Choroid plexus epithelial cell (primary cell): ENCODE data around the gene S100A16.

Experiments
- DNase-seq: peaks from one replicate; pipeline ENCODE4 v3.0.0-alpha.2; 2010; ENCODE audit warnings: low read depth
- H3K4me3 ChIP-seq: 2 replicates; pipeline ENCODE4 v1.5.1; 2011; ENCODE audit warnings: low read depth, mild to moderate bottlenecking, control low read depth, low read length, moderate library complexity
- CTCF ChIP-seq: conservative IDR thresholded peaks from 2 replicates; pipeline ENCODE4 v1.5.1; 2011; ENCODE audit warnings: low read depth, mild to moderate bottlenecking, control low read depth, inconsistent platforms, low read length, moderate library complexity

Gene S100A16

GRCh38 chr1:153616144-153616916 is 3.4 kb upstream of the S100A16 start, which contains the start of gene S100A14:
Gene S100A14 (minus strand): TSS chr1:153616325. CDS start chr1:153615858, 467 bp downstream.
- TF ChIP-seq CTCF = no peak
- no peak for DNase-seq
- no peak within 1 kb of the TSS for H3K4me3 ChIP-seq

DNA sequence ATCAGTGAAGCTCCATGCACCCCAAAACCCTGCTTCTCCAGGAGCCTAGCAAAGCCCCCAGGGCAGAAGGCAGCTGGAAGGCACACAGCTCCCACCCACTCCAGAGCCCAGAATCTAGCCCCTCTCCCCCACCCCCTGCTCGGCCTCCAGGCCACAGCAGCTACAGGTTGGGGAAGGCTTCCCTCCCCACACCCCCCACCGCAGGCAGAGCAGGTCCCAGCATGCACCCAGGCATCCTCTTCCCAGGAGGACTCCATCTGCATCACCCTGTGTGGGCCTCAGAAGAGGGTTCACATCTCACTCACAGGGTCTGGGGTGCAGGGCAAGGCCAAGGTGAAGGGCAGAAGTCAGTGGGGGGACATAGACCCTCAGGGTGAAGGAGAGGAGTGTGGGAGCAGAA is 2.5 kb upstream of the S100A16 start:
- no peak for DNase-seq
- no peak for TF ChIP-seq CTCF
- H3K4me3 ChIP-seq = no peak overlapping the region

DNA sequence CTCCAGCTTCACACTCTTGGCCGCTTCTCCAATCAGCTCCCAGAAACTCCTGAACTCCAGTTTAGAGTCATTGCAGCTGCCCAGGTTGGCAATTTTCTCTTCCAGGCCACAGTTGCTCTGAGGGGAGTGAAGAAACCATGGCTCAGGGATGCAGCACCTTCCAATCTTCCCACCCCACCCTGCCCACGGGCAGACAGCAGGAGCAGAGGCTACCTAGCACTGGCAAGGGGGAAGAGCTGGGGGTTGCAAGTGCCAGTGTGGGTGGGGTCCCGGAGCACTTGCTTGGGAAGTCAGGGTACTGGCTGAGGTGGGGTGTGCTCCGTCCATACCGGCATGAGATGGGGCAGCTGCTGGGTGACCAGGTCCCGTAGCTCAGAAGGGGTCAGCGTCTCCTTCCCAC is 2.0 kb upstream of the S100A16 start:
- TF ChIP-seq CTCF = no peak
- DNase-seq = no peak
- H3K4me3 ChIP-seq = no peak overlapping the region

- no peak for DNase-seq
- TF ChIP-seq CTCF = peak; percentile 31
- H3K4me3 ChIP-seq = no peak overlapping the region
These were observed 1.4 kb upstream of the S100A16 start for GRCh38 chr1:153614189-153614900.

DNA sequence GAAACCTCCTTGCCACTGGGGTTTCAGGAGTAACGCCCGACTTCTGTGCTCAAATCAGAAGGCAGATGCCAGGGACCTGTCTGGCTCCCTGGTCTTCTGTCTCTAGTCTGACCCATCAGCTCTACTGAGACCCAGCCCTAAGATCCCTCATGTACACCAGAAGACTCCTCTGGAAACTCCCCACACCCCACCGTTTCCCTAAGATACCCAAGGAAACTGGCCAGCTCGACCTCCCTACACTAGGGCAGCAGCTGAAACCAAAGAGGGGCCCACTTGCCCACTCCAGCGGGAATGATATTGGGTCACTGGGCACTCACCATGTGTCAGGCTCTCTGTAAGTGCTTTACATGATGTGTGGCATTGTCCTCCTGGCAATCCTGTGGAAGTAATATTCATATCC is 469 bp upstream of the S100A16 start:
- H3K4me3 ChIP-seq = no peak overlapping the region
- TF ChIP-seq CTCF = no peak
- no peak for DNase-seq

- no peak for TF ChIP-seq CTCF
- H3K4me3 ChIP-seq = peak overlapping the region; percentile 64
- DNase-seq = no peak
These were observed 704 bp downstream of the S100A16 start for GRCh38 chr1:153612111-153612754.
